ENCODE results near the gene PLA2G4D.

GRCh38 chr15:42069025-42069424 lies 25.3 kb downstream of the PLA2G4D start:
- TF ChIP-seq CTCF (IDR thresholded peaks at IDR 0.05; ENCODE audit: insufficient read depth, low read length, poor library complexity, severe bottlenecking) (no peak), EZH2phosphoT487 (conservative IDR thresholded peaks at IDR 0.05; ENCODE audit: low read length) (no peak)
